H1 (cell line): Measurements from ENCODE around the gene IFI27L1. TPM values are rescaled to one million over a fixed set of nuclear protein-coding genes. Genes with fewer than 3 reads are reported as not detected.
A peak's percentile ranks its signal among the peaks of the same experiment; 100 is the strongest.

ENCODE experiments used
- CTCF ChIA-PET: fragments of 300-600 bp; sonication (Branson Sonifier 250); formaldehyde crosslinking; loops from one replicate; lab custom pipeline; 2021; ENCODE audit not compliant: partially characterized antibody; lab: Charles Lee
- POLR2A ChIA-PET: fragments of 300-600 bp; sonication (Branson Sonifier 250); formaldehyde crosslinking; loops from one replicate; lab custom pipeline; 2021; ENCODE audit warnings: inconsistent platforms; ENCODE audit not compliant: partially characterized antibody; lab: Charles Lee
- DNase-seq, 2 experiments: peaks; one replicate each; pipeline versions ENCODE4 v3.0.0 to v3.0.0-alpha.2; 2010 to 2022; ENCODE audit warnings: low spot score in 2 of 2, low read depth in 1 of 2, mixed read lengths in 1 of 2
- FAIRE-seq: peaks from 2 replicates; lab custom pipeline; 2011; peaks lifted over from hg19 to GRCh38; lab: Jason Lieb, UNC
- H2AFZ ChIP-seq: 2 replicates; pipeline ENCODE4 v1.8.1; 2012; ENCODE audit warnings: low read length, inconsistent platforms
- H2AK5ac ChIP-seq: 2 replicates; pipeline ENCODE4 v1.6.1; 2013; ENCODE audit warnings: low read depth, low read length
- H2BK120ac ChIP-seq: replicated peaks from 2 replicates; pipeline ENCODE3; 2013; ENCODE audit warnings: low read depth, low read length, inconsistent platforms
- H2BK12ac ChIP-seq: 2 replicates; pipeline ENCODE4 v1.6.1; 2013; ENCODE audit warnings: low read depth, low read length
- H2BK15ac ChIP-seq: 2 replicates; pipeline ENCODE4 v1.6.1; 2013; ENCODE audit warnings: low read length
- H2BK20ac ChIP-seq: 2 replicates; pipeline ENCODE4 v1.6.1; 2013; ENCODE audit warnings: low read length
- H2BK5ac ChIP-seq: 2 replicates; pipeline ENCODE4 v1.6.1; 2013; ENCODE audit warnings: low read depth, low read length
- H3K14ac ChIP-seq: 2 replicates; pipeline ENCODE4 v1.6.1; 2013; ENCODE audit warnings: inconsistent platforms; ENCODE audit not compliant: insufficient read length
- H3K18ac ChIP-seq: 2 replicates; pipeline ENCODE4 v1.6.1; 2013; ENCODE audit warnings: low read length; ENCODE audit errors: extremely low read depth
- H3K23ac ChIP-seq: 2 replicates; pipeline ENCODE4 v1.6.1; 2013; ENCODE audit warnings: inconsistent platforms; ENCODE audit not compliant: insufficient read length
- H3K23me2 ChIP-seq: 2 replicates; pipeline ENCODE4 v1.6.1; 2013; ENCODE audit warnings: low read depth, low read length
- H3K27ac ChIP-seq: 2 replicates; pipeline ENCODE4 v1.6.1; 2011; ENCODE audit warnings: low read depth, low read length, inconsistent platforms
- H3K27me3 ChIP-seq, 4 experiments: replicated peaks in 1 of 4; 1 replicate in 1 of 4; 2 replicates in 3 of 4; pipeline versions ENCODE4 v1.6.1 to v1.8.1; 2011 to 2013; ENCODE audit warnings: low read length in 3 of 4, mild to moderate bottlenecking in 3 of 4, inconsistent platforms in 2 of 4, mixed read lengths in 2 of 4, moderate library complexity in 1 of 4; ENCODE audit not compliant: control insufficient read depth in 3 of 4, insufficient read depth in 3 of 4; ENCODE audit errors: extremely low read depth in 1 of 4
- H3K36me3 ChIP-seq, 4 experiments: 2 replicates each; pipeline versions ENCODE4 v1.6.1 to v1.8.1; 2011 to 2013; ENCODE audit warnings: mild to moderate bottlenecking in 4 of 4, low read length in 3 of 4, moderate library complexity in 2 of 4, control low read depth in 1 of 4, inconsistent platforms in 1 of 4; ENCODE audit not compliant: insufficient read depth in 4 of 4, control insufficient read depth in 2 of 4
- H3K4ac ChIP-seq: replicated peaks from 2 replicates; pipeline ENCODE3; 2013; ENCODE audit warnings: low read length, low read depth, mixed read lengths, inconsistent platforms; ENCODE audit not compliant: insufficient read length
- H3K4me1 ChIP-seq, 4 experiments: replicated peaks in 1 of 4; 1 replicate in 1 of 4; 2 replicates in 3 of 4; pipeline versions ENCODE4 v1.6.1 to v1.8.1; 2011 to 2013; ENCODE audit warnings: low read length in 3 of 4, inconsistent platforms in 2 of 4, mixed read lengths in 1 of 4; ENCODE audit not compliant: insufficient read depth in 4 of 4, control insufficient read depth in 3 of 4
- H3K4me2 ChIP-seq, 2 experiments: 2 replicates each; pipeline versions ENCODE4 v1.6.1 to v1.8.1; 2011 to 2013; ENCODE audit warnings: low read depth in 2 of 2, low read length in 2 of 2, control low read depth in 1 of 2, inconsistent platforms in 1 of 2, mild to moderate bottlenecking in 1 of 2; ENCODE audit not compliant: insufficient read depth in 1 of 2
- H3K4me3 ChIP-seq, 4 experiments: fragments of 200-600, 300-600 bp in 1 of 4; sonication (generic), shearing (Covaris generic), sonication (Bioruptor Twin) in 1 of 4; 2 replicates each; pipeline versions ENCODE4 v1.5.1 to v1.8.1; 2011 to 2016; ENCODE audit warnings: low read length in 4 of 4, low read depth in 3 of 4, control low read depth in 2 of 4, inconsistent platforms in 2 of 4, mild to moderate bottlenecking in 2 of 4, mixed read lengths in 1 of 4, moderate library complexity in 1 of 4; ENCODE audit not compliant: insufficient read depth in 2 of 4; ENCODE audit errors: extremely low read depth in 1 of 4
- H3K56ac ChIP-seq: replicated peaks from 2 replicates; pipeline ENCODE3; 2013; ENCODE audit warnings: low read depth, mild to moderate bottlenecking, mixed read lengths, low read length, inconsistent platforms; ENCODE audit not compliant: insufficient read length
- H3K79me1 ChIP-seq: 2 replicates; pipeline ENCODE4 v1.6.1; 2013; ENCODE audit warnings: low read depth, low read length, control low read depth
- H3K79me2 ChIP-seq, 2 experiments: 2 replicates each; pipeline versions ENCODE4 v1.6.1 to v1.8.1; 2012 to 2013; ENCODE audit warnings: low read length in 2 of 2, mild to moderate bottlenecking in 2 of 2, inconsistent platforms in 1 of 2; ENCODE audit not compliant: insufficient read depth in 2 of 2, control insufficient read depth in 1 of 2
- H3K9ac ChIP-seq, 4 experiments: replicated peaks in 1 of 4; 1 replicate in 1 of 4; 2 replicates in 3 of 4; pipeline versions ENCODE4 v1.6.1 to v1.8.1; 2011 to 2013; ENCODE audit warnings: low read depth in 3 of 4, low read length in 3 of 4, control low read depth in 2 of 4, mild to moderate bottlenecking in 2 of 4, moderate library complexity in 2 of 4, inconsistent platforms in 1 of 4; ENCODE audit errors: extremely low read depth in 1 of 4
- H3K9me3 ChIP-seq, 2 experiments: 2 replicates each; pipeline versions ENCODE4 v1.6.1 to v1.8.1; 2012 to 2013; ENCODE audit warnings: mild to moderate bottlenecking in 2 of 2, moderate library complexity in 2 of 2, control low read depth in 1 of 2, inconsistent platforms in 1 of 2, low read depth in 1 of 2, low read length in 1 of 2, mixed read lengths in 1 of 2; ENCODE audit not compliant: insufficient read depth in 2 of 2
- H4K20me1 ChIP-seq, 2 experiments: replicated peaks in 1 of 2; 2 replicates each; pipeline versions ENCODE3 to v1.8.1; 2011 to 2013; ENCODE audit warnings: inconsistent platforms in 2 of 2, low read length in 2 of 2, mild to moderate bottlenecking in 1 of 2; ENCODE audit not compliant: insufficient read depth in 2 of 2, control insufficient read depth in 1 of 2
- H4K5ac ChIP-seq: 2 replicates; pipeline ENCODE4 v1.6.1; 2013; ENCODE audit warnings: low read length, low read depth, mixed read lengths, inconsistent platforms; ENCODE audit not compliant: insufficient read length
- H4K8ac ChIP-seq: 2 replicates; pipeline ENCODE4 v1.8.0; 2013; ENCODE audit warnings: mild to moderate bottlenecking, moderate library complexity, low read length, inconsistent platforms; ENCODE audit not compliant: insufficient read depth; ENCODE audit errors: extremely low read depth
- H4K91ac ChIP-seq: replicated peaks from 2 replicates; pipeline ENCODE3; 2013; ENCODE audit warnings: low read length, mixed read lengths, inconsistent platforms; ENCODE audit not compliant: insufficient read length
- ASH2L ChIP-seq: fragments of 200-600, 300-600 bp; sonication (generic); IDR thresholded peaks from one replicate; pipeline ENCODE4 v1.7.1; 2017; ENCODE audit warnings: low read length
- BRCA1 ChIP-seq: IDR thresholded peaks from 2 replicates; pipeline ENCODE4 v1.6.1; 2012; ENCODE audit warnings: low read depth, low read length, improper control_type of control experiment
- CBX8 ChIP-seq: fragments of 300-800, 300-1000 bp; sonication (generic); IDR thresholded peaks from 2 replicates; pipeline ENCODE4 v1.7.1; 2016; ENCODE audit warnings: low read depth, low read length, borderline replicate concordance
- EZH2 ChIP-seq: fragments of 200-600 bp; sonication (generic); IDR thresholded peaks from 2 replicates; pipeline ENCODE4 v1.7.1; 2012; ENCODE audit warnings: low read depth, mild to moderate bottlenecking, moderate library complexity, low read length, inconsistent platforms; ENCODE audit not compliant: severe bottlenecking
- JUND ChIP-seq: IDR thresholded peaks from 2 replicates; pipeline ENCODE4 v1.6.1; 2011; ENCODE audit warnings: mild to moderate bottlenecking, improper control_type of control experiment, low read length
- KDM5A ChIP-seq: fragments of 200-600 bp; IDR thresholded peaks from 2 replicates; pipeline ENCODE4 v1.7.1; 2012; ENCODE audit warnings: mild to moderate bottlenecking, low read length, inconsistent platforms, mixed read lengths
- RFX5 ChIP-seq: IDR thresholded peaks from 2 replicates; pipeline ENCODE4 v1.6.1; 2011; ENCODE audit warnings: low read depth, low read length, improper control_type of control experiment, borderline replicate concordance
- SAP30 ChIP-seq: fragments of 300-600 bp; sonication (generic); IDR thresholded peaks from 2 replicates; pipeline ENCODE4 v1.7.1; 2012; ENCODE audit warnings: low read length, moderate library complexity, mild to moderate bottlenecking, inconsistent platforms; ENCODE audit not compliant: insufficient read depth, insufficient replicate concordance
- SIN3A ChIP-seq, 2 experiments: IDR thresholded peaks in 1 of 2; conservative IDR thresholded peaks in 1 of 2; 2 replicates each; pipeline ENCODE4 v1.6.1; 2011 to 2012; ENCODE audit warnings: low read length in 2 of 2, improper control_type of control experiment in 1 of 2, low read depth in 1 of 2, mild to moderate bottlenecking in 1 of 2
- SIX5 ChIP-seq: IDR thresholded peaks from 2 replicates; pipeline ENCODE4 v1.6.1; 2011; ENCODE audit warnings: mild to moderate bottlenecking, low read depth, low read length
- SP2 ChIP-seq: IDR thresholded peaks from 2 replicates; pipeline ENCODE4 v1.6.1; 2012; ENCODE audit warnings: mild to moderate bottlenecking, low read length, inconsistent platforms
- TAF1 ChIP-seq: IDR thresholded peaks from 2 replicates; pipeline ENCODE4 v1.6.1; 2011; ENCODE audit warnings: mild to moderate bottlenecking, low read depth, low read length
- WGBS, 2 experiments: shearing (Covaris generic) in 1 of 2; methylation state at CpG; one replicate each; pipeline versions ENCODE4 v1.1.6 to v1.1.7; 2013 to 2015; ENCODE audit warnings: low lambda C conversion rate in 2 of 2, mixed read lengths in 2 of 2, inconsistent platforms in 1 of 2, low coverage in 1 of 2, missing lambda C conversion rate in 1 of 2; ENCODE audit not compliant: insufficient replicate concordance in 2 of 2, insufficient coverage in 1 of 2, insufficient read length in 1 of 2; ENCODE audit errors: extremely low coverage in 1 of 2, missing lambda C conversion rate in 1 of 2; 5-methylcytosine and 5-hydroxymethylcytosine counted together
- polyA plus RNA-seq, 7 experiments: library from polyadenylated mRNA; depleted of rRNA in 3 of 7; stranded (reverse) in 5 of 7; unstranded in 2 of 7; fragments of >200 nt in 5 of 7; fragments of 200-250 nt in 2 of 7; gene quantifications; 1 replicate in 5 of 7; 2 replicates in 1 of 7; 4 replicates in 1 of 7; pipeline versions ENCODE4 v1.2.1 to v1.2.3, GENCODE V29; 2011 to 2013; ENCODE audit warnings: missing spikeins in 2 of 7, mixed read lengths in 2 of 7
- total RNA-seq: library from RNA; stranded (reverse); fragmentation: NEBNext Ultra II Directional; extraction: Animal tissue kit (Norgen Biotek cat#: 25700); gene quantifications from 2 replicates; pipeline ENCODE4 v1.2.1, GENCODE V29; 2021

IFI27L1 gene
- total and polyA plus RNA-seq, 2 of the 8 experiments (the other 6 are each of a cell fraction or from before 2014, with no cell fraction given): 21.2 to 30.5 TPM

GRCh38 chr14:94143711-94144110, 62.6 kb downstream of the IFI27L1 start:
- no peak overlapping the region for H3K27ac ChIP-seq
- no peak overlapping the region for H2BK120ac ChIP-seq
- POLR2A ChIA-PET: interaction anchor here (1.2 kb wide), 1 partner anchor 15 kb away, joined by 3 read pairs; the partner anchor contains the start of gene IFI27L2
- no peaks in the 10 kb centered on the region for H3K9me3 ChIP-seq
- DNase-seq: peak in 1 of 2 experiments; percentile 41
- no peak overlapping the region for H2AK5ac ChIP-seq
- H3K4me3 ChIP-seq: no peak overlapping the region
- no peaks in the 10 kb centered on the region for H3K23me2 ChIP-seq
- H3K56ac ChIP-seq: no peak overlapping the region
- no peaks in the 10 kb centered on the region for H3K79me1 ChIP-seq
- no peak overlapping the region for H4K91ac ChIP-seq
- no peak overlapping the region for H3K18ac ChIP-seq
- 92% methylated on average over 4 of the region's 4 CpGs; no CpG with 5 or more reads in 1 of the 2 experiments for WGBS, 2 experiments
- H2BK20ac ChIP-seq: no peak overlapping the region
- peaks cover 4 to 13% (median 11%) of the 10 kb centered on the region in 4 experiments; a peak in 6 of 7 replicates for H3K4me1 ChIP-seq
- H2BK5ac ChIP-seq: no peak overlapping the region
- H3K36me3 ChIP-seq: no peaks in the 10 kb centered on the region
- peak overlapping the region; percentile 82; the same call in 1 of the 2 replicates for H2BK12ac ChIP-seq
- no peak overlapping the region for H3K4ac ChIP-seq
- H2BK15ac ChIP-seq: 0 out of 2 replicates have a peak overlapping the region, but pooled peaks have one; percentile 47
- FAIRE-seq: no peak
- H3K4me2 ChIP-seq: no peak overlapping the region
- no peak overlapping the region for H2AFZ ChIP-seq
- H4K20me1 ChIP-seq: no peaks in the 10 kb centered on the region
- H3K14ac ChIP-seq: no peak overlapping the region
- no peak overlapping the region for H4K8ac ChIP-seq
- TF ChIP-seq TAF1: no peak
- no peak for TF ChIP-seq KDM5A
- TF ChIP-seq JUND: no peak
- no peak for TF ChIP-seq ASH2L
- TF ChIP-seq SAP30: no peak
- TF ChIP-seq BRCA1: no peak
- TF ChIP-seq RFX5: no peak
- TF ChIP-seq EZH2: no peak
- TF ChIP-seq SIN3A (conservative IDR thresholded peaks at IDR 0.05 in 1 of 2, IDR thresholded peaks at IDR 0.05 in 1 of 2; ENCODE audit: low read depth in 1 of 2, low read length in 2 of 2): no peak
- no peak for TF ChIP-seq CBX8
- no peak for TF ChIP-seq SP2
- no peak for TF ChIP-seq SIX5
- no peaks in the 10 kb centered on the region for H3K27me3 ChIP-seq
- CTCF ChIA-PET: interaction anchor here (0.9 to 9.2 kb wide), 13 partner anchors 9 to 200 kb away, joined by 3 to 148 read pairs (median 9); partner anchors contain the start of gene IFI27L2
- no peak overlapping the region for H3K9ac ChIP-seq
- no peaks in the 10 kb centered on the region for H3K79me2 ChIP-seq
- no peak overlapping the region for H3K23ac ChIP-seq
- H4K5ac ChIP-seq: no peak overlapping the region
